Fibroblast of pulmonary artery (primary cell): ENCODE results near the gene GATA6.

ENCODE experiments used
- DNase-seq: peaks from one replicate; pipeline ENCODE4 v3.0.0-alpha.2; 2010; ENCODE audit warnings: low read depth
- H3K4me3 ChIP-seq: replicated peaks from 2 replicates; pipeline ENCODE4 v1.5.1; 2011; ENCODE audit warnings: low read depth, mild to moderate bottlenecking, control low read depth, low read length, moderate library complexity
- TF ChIP-seq, protein P1 (sequence below): IDR thresholded peaks from 2 replicates; pipeline ENCODE4 v1.5.1; 2011; ENCODE audit warnings: mild to moderate bottlenecking, control low read depth, low read length, inconsistent platforms; ENCODE audit errors: missing control alignments

Gene GATA6

DNA sequence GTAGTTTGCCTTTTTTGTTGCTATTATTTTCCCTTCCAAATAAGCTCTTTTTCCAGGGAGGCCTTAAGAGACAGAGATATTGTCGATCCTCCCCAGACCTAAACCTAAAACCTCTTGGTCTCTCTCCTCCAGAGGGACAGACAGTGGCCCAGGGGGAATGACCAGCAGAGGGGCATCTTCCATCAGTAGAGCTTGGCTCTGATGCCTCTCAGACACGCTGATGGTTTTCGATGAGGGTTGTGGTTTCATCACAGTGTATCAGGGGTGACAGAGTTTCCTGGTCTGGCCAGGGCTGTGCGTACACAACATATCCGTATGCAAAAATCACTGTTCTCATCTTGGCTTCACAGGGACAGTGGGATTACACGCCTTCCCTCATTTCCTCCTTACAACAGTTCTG is 68.6 kb downstream of the GATA6 start:
- H3K4me3 ChIP-seq: no peak overlapping the region
- DNase-seq: no peak
- TF ChIP-seq, protein P1, sequence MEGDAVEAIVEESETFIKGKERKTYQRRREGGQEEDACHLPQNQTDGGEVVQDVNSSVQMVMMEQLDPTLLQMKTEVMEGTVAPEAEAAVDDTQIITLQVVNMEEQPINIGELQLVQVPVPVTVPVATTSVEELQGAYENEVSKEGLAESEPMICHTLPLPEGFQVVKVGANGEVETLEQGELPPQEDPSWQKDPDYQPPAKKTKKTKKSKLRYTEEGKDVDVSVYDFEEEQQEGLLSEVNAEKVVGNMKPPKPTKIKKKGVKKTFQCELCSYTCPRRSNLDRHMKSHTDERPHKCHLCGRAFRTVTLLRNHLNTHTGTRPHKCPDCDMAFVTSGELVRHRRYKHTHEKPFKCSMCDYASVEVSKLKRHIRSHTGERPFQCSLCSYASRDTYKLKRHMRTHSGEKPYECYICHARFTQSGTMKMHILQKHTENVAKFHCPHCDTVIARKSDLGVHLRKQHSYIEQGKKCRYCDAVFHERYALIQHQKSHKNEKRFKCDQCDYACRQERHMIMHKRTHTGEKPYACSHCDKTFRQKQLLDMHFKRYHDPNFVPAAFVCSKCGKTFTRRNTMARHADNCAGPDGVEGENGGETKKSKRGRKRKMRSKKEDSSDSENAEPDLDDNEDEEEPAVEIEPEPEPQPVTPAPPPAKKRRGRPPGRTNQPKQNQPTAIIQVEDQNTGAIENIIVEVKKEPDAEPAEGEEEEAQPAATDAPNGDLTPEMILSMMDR: no peak

DNA sequence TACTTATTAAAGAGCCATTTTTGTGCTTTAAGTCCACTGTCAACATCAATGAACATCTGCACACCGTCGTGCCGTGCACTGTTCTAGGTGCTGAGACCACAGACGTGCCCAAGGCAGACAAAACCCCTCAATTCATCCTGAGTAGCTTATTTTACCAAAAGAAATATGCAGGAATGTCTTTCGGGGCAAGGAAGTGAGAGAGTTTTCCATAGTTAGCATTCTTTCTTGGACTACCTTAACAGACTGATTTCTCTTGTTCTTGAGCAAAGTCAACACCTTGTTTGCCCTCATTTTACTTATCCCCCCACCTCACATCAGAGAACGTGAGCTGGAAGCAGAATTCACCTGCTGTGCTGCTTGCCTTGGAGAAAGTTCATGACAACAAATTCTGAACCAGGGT is 69.3 kb downstream of the GATA6 start:
- H3K4me3 ChIP-seq: no peak overlapping the region
- no peak for DNase-seq

DNA sequence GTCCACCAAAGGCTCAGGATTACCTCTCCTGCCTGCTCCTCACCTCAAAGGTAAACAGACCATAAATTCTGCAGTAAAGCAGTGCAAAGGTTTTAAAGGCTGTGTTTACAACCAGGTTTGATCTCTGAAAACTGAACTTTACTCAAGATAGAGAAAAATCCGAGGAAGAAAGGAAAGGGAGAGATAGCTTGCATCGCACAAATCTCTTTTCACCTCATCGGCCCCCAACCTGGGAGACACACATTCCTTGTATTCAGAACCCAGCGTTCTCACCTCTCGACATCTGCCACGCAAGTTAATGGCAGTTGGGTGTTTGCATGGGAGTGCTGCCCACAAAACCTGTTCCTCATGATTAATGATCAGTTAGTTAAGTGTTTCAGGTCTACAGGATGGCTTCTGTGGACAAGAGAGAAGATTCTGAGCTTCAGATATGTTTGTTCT is 72.6 kb downstream of the GATA6 start:
- no peak overlapping the region for H3K4me3 ChIP-seq
- TF ChIP-seq, protein P1: no peak
- DNase-seq: no peak

More for the DNA sequence above, 69.3 kb downstream of the GATA6 start:
- TF ChIP-seq, protein P1: no peak

DNA sequence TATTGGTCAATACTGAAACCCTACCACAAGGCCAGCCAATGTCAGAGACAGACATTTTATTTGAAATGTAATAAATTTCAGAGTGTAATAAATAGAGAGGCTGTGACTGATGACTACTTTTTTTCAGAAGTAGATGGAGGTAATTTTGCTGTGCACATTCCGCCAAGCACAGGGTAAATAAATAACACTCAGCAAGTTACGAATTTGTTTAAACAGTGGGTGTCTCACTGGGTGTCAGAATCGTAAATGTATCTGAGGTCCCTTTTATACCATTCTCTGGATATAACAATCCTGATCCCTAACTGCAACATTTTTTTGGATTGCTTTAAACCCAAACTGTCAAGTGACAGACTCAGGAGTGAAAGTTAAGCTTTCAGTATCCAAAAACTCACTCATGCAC is 74.1 kb downstream of the GATA6 start:
- H3K4me3 ChIP-seq: no peak overlapping the region
- DNase-seq: no peak
- TF ChIP-seq, protein P1: no peak

DNA sequence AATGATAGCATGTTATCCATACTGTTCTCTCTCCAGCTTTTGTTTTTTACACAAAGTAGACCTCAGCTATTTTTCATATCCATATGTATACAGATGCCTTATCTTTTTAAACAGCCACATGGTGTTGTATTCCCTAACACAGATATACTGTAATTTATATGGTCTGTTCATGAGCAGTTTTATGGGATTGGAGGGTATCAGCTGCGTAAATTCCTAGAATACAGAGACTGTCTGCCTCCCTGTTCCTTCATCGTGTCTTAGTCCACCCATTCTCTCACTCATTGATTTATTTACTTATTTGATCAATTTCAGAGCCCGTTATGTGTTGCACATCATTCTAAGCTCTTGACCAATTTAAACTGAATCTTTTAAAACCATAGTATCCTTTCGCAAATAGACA is 80.6 kb downstream of the GATA6 start:
- H3K4me3 ChIP-seq: no peak overlapping the region
- TF ChIP-seq, protein P1: no peak
- DNase-seq: no peak

DNA sequence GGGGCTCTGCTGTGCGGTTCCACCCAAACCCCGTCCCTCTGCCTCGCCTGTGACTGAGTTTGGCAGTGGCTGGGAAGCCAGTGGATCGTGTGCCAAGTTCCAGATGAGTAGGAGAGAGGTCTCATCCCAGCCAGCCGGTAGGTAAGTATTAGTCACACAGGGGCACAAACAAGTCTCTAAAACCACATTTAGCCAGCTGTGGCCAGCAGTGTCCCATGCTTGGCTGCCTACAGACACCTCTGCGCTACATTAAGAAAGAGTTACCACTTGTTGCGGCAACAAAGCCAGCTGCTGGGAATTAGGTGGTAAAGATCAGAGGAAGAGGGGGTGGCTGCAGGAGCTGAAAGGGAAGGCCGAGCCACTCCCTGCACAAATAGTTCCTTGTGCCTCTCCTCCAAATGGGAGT is 81.2 kb downstream of the GATA6 start:
- H3K4me3 ChIP-seq: no peak overlapping the region
- TF ChIP-seq, protein P1: no peak
- no peak for DNase-seq
